NT2/D1 (cell line): ENCODE results near the gene COMMD2.

Source experiments
- DNase-seq: peaks from one replicate; pipeline ENCODE4 v3.0.0-alpha.2; 2011; ENCODE audit warnings: low read depth, low spot score
- H3K27me3 ChIP-seq: 2 replicates; pipeline ENCODE4 v1.6.0; 2011; ENCODE audit warnings: mild to moderate bottlenecking; ENCODE audit not compliant: insufficient read length, insufficient read depth
- H3K36me3 ChIP-seq: 2 replicates; pipeline ENCODE4 v1.6.1; 2011; ENCODE audit warnings: mild to moderate bottlenecking, low read length, mixed read lengths; ENCODE audit not compliant: insufficient read depth, insufficient read length
- H3K4me1 ChIP-seq: 2 replicates; pipeline ENCODE4 v1.5.1; 2011; ENCODE audit not compliant: insufficient read depth, insufficient read length
- H3K4me3 ChIP-seq: 2 replicates; pipeline ENCODE4 v1.5.1; 2011; ENCODE audit warnings: low read depth; ENCODE audit not compliant: insufficient read length
- H3K9ac ChIP-seq: 2 replicates; pipeline ENCODE4 v1.6.0; 2011; ENCODE audit warnings: low read depth; ENCODE audit not compliant: insufficient read length
- H3K9me3 ChIP-seq: 2 replicates; pipeline ENCODE4 v1.5.1; 2011; ENCODE audit warnings: mild to moderate bottlenecking, low read length; ENCODE audit not compliant: insufficient read depth
- SUZ12 ChIP-seq: IDR thresholded peaks from 2 replicates; pipeline ENCODE4 v1.6.1; 2011; ENCODE audit not compliant: insufficient read length, insufficient read depth; ENCODE audit errors: extremely low read depth
- YY1 ChIP-seq: IDR thresholded peaks from 2 replicates; pipeline ENCODE4 v1.6.1; 2011; ENCODE audit not compliant: insufficient read length, insufficient read depth
- ZNF274 ChIP-seq: IDR thresholded peaks from 2 replicates; pipeline ENCODE4 v1.6.1; 2011; ENCODE audit warnings: mild to moderate bottlenecking, low read depth, low read length

The COMMD2 gene

DNA sequence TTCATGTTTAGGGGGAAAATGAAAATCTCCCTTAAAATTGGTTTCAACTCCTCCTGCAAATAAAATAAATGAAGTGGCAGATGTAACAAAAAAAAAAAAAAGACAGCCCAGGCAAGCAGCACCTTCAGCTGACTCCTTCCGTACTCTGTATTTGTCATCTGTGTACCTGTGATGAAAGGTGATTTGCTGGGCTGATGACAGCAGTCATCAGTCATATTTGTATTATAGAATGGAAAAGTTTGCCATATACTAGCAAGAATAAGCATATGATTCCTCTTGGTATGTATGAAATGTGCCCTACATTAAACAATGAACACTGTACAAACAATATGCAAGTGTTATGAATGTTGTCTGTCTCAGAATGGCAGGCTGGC, 50.3 kb downstream of the COMMD2 start:
- DNase-seq, result no peak
- no peak overlapping the region for H3K9ac ChIP-seq
- no peak for TF ChIP-seq YY1
- TF ChIP-seq SUZ12, result no peak
- no peak for TF ChIP-seq ZNF274
- no peaks in the 10 kb centered on the region for H3K4me1 ChIP-seq
- H3K9me3 ChIP-seq, result peaks cover 31% of the 10 kb centered on the region
- no peak overlapping the region for H3K4me3 ChIP-seq
- H3K27me3 ChIP-seq, result no peaks in the 10 kb centered on the region
- H3K36me3 ChIP-seq, result no peaks in the 10 kb centered on the region

DNA sequence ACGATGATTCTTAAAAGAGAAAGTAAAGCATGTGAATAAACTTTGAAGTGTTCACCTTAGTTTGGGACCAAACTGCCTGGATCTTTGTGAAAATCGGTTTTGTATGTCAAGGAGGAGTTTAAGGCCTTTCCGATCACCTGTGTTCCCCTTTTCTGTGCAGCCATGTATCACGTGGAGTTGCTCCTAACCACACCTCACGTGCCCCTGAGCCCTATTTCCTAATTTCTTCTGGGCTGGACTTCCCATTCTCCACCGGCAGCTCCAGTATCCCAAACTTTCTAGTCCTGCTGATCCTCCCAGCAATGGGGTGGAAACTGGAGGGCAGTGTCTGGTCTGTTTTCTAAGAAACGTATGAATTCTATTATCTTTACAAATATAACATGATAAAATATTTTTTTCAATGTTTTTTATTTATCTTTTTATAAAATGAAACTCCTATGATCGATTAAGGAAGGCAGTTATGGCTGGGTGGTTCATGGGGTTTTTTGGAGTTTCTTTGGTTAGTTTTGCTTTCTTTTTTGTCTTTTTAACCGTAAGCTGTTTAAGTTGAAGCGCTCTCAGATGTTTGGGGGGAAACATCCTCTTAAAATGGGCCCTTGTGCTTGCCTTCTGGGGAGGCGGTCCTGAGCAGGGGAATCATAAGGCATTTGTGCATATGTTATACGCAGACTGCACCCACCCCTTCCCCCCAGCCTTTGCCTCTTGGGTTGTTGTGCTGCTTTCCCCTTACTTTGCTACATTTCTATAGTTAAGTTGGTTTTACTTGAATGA, 50.9 kb downstream of the COMMD2 start:
- Histone ChIP-seq H3K4me3 (no peak overlapping the region), H3K36me3 (no peaks in the 10 kb centered on the region), H3K9me3 (peaks cover 32% of the 10 kb centered on the region), H3K9ac (no peak overlapping the region), H3K4me1 (no peaks in the 10 kb centered on the region), H3K27me3 (no peaks in the 10 kb centered on the region)
- no peak for TF ChIP-seq YY1
- no peak for TF ChIP-seq SUZ12
- TF ChIP-seq ZNF274, result no peak
- DNase-seq, result no peak
